Stimulated activated CD4-positive, alpha-beta T cell treated with anti-CD3 and anti-CD28 coated beads, TNF-alpha, amount 100 ng/mL, for 48 hours (primary cell): ENCODE data around the gene ABLIM2.

Experiments
- DNase-seq, 3 donors: peaks; one replicate each; pipeline ENCODE4 v3.0.0-alpha.2; 2020; ENCODE audit warnings: low read depth in 3 of 3

The ABLIM2 gene

DNA sequence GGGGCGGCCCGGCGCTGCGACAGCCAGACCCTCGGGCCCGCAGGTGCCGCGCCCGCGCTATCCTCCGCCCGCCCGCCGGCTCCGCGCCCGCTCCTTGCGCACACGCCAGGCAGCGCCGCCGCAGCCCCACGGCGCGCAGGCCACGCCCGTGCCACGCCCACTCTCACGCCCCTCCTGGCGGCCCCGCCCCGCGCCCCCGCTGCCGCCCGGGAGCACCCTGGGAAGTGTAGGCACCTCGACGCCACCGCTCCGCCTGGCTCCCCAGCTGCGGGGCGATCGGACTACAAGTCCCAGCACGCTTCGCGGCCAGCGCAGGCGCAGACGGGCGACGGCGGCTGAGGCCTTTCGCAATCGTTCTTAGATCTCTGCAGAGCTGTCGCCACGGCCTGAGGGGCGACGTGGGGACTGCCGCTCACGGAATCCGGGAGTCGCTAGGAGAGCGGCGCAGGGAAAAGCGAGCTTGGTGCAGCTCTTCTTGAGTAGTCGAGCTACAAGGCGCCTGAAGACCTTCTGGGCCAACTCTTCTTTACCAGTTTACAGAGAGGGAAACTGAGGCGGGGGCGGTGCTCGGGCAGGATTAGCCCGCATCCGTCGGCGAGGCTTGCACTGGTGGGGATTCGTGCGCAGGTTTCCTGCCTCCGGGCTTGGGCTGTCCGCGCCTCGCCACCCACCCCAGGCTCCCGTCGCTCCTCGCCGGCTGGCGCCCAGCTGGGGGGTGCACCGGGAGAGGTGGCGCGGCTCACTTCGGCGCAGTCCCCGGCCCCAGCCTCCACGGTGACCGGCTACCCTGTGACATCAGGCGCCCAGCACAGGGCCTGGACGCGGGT, at the start of gene ABLIM2:
ABLIM2 (minus strand) TSS at position 104 of the 827 bp plus-strand sequence. CDS start 124 bp downstream, outside the sequence.
- DNase-seq = peak; percentile 94 to 99 (median 98)

DNA sequence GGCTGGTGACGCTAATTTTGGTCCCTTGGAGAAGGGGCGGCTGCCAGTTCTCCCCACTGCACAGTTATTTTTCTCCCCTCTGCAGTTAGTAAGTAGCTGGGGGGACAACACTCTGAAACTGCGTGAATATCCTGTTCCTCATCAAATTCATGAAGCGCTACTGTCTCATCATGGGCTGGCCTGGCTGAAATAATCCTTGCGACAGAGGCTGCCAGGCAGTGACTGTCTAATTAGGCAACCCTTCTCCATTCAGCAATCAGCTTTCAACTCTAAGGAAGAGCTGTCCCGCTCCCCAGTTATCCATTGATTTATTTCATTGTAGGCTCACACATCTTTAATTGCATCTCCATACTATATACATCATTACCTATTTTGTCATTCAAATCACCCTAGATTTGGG, 48.7 kb upstream of the ABLIM2 start:
- no peak for DNase-seq

DNA sequence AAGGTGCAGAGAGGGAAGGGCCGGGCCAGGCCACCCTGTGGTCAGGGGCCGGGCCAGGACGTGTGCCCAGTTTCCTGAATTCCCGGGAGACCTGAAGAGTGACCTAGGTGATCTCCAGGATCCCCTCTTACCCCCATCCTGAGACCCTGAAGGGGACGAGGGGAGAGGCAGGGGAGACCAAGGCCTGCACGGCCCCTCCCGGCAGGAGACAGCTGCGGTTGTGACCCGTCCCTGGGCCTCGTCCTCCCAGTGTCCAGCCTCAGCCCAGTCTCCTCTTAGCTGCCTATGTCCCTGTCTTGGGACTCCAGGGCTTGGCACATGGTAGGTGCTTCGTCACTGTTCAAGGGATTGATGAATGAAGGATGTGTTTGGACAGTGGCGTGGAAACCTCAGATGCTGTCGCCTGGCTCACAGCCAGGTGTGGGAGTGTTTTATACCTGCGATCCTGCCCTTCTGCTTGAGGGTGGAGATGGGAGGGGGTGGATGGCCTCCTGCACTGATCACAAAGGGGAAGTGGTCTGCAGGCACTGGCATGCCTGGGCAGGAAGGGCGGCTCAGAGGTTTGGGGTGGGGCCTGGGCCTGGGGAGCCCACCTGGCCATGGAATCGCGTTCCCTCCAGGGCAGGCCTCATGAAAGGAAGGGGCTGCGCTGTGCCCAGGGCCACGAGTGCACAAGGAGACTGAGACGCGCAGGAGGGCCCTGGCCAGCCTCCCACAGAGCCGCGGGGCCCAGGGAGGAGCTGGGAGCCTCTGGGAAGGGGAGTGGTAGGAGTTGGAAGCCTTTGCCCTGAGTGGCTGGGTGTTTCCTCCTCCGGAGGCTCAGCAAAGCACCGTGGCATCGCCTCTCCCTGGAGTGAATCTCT, 47.4 kb upstream of the ABLIM2 start:
- no peak for DNase-seq

DNA sequence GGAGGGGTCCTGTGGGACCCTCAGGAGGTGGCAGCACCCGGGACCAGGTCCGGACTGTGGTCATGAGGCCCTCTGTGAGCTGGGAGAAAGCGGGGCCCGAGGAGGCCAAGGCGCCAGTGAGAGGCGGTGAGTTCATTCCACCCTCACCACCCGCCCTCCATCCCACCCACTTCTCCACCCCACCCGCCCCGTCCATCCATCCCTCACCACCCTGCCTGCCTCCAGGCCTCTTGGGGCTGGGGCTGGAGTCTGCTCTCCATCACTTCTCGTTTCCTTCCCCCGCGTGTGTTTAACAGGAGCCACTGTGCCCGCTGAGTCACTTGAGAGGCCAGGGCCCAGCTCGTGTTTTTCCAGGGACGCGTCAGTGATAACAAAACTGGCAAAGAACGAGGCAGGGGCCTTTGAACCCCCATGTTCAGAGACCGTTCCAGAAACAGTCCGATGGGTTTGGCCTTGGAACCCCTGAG, 46.7 kb upstream of the ABLIM2 start:
- no peak for DNase-seq

DNA sequence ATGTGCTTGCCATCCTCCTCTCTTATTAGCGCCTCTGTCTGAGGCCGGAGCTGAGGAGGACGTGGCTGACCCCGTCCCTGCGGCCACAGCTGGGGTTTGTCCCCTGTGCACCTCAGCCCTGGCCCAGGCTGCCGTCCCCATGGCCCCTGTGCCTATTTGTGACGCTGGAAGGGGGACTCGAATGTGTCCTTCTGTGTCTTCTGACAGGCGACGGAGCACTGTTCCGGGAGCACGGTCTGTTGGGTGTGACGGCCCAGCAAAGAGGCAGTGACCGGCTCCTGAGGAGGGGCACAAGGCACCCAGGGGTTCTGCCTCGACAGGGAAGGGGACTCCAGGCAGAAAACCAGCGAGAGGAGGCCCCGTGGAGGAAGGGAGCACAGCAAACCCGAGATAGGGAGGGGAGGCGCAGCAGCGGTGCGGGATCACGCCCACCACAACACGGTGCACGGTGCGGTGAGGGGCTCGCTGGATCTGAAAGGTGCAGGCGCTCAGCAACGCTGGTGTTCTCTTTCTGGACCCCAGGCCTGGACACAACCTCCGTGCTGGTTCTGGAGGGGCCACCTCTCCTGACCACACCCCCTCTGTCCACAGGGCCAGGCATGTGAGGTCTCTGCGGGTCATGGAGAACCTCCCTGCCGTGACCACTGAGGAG, 46.1 kb upstream of the ABLIM2 start:
- DNase-seq = no peak

DNA sequence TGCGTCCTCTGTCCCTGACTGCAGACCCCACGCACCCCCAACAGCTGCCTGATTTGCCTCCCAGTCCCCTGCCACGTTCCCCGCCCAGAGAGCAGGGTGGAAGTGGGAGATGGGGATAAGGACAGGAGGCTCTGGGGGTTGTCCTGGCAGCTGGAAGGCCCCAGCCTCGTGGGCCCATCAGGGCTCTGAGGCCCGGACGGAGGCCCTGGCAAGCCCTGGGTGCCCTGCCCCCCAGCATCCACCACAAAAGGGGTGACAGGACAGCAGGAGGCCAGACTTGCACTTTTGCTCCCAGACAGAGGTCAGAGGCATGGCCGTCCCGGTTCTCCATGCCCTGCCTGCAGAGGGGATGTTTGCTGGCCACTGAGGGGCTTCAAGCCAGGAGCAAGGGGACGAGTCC, 45.2 kb upstream of the ABLIM2 start:
- DNase-seq = no peak

DNA sequence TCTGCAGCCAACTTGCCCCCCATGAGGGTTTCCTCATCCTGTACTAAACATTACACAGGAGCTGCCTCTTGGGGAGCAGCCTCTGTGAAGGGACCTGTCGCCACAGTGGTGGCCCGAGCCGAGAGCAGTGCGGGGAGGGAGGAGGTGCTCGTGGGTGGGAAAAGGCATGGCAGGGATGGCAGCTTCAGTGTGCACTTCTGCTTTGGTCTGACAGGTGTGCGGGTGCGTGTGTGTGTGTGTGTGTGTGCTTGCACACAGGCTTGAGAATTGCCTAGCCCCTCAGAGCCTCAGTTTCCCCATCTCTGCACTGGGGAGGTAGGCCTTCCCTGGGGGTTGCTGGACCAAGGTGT, 44.4 kb upstream of the ABLIM2 start:
- no peak for DNase-seq

DNA sequence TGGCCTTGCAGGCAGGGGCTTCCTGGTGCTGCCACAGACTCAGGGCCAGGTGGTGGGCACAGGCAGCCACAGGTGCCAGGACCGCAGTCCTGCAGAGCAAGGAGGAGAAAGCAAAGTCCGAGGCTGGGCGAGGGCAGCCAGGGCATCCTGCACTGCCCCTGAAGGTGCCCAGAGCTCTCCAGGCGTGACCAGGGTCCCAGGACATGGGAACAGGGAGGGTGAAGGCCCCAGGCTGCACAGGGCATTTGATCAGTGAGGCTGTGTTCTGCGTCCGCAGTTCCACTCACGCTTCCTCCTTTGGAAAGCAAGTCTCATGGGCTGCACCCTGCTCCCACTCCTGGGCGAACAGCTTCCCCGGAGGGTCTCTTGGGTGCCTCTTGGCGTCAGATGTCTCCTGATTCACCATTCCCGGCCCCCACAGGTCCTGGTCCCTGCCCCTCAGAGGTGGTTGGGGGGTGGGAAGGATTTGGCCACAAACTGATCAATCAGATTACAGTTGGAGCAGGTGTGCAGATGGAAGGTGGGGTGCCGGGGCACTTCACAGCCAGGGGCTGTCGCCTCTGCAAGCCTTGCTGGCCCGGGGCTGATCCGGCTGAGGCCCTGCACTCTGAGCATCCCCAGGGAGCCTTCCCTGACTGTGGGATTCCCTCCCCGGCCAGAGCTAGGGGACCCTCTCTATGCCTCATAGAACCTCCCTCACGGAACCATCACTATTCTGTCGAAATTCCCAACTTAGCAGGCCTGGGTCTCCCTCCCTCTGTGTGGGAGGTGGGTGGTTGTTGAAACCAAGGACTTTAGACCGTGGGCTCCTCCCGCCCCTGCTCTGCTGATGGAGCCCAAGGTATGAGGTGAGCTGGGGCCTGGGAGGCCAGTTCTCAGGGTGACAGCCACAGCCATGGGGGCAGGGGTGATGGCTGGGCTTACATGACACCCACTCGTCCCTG, 43.8 kb upstream of the ABLIM2 start:
- no peak for DNase-seq

DNA sequence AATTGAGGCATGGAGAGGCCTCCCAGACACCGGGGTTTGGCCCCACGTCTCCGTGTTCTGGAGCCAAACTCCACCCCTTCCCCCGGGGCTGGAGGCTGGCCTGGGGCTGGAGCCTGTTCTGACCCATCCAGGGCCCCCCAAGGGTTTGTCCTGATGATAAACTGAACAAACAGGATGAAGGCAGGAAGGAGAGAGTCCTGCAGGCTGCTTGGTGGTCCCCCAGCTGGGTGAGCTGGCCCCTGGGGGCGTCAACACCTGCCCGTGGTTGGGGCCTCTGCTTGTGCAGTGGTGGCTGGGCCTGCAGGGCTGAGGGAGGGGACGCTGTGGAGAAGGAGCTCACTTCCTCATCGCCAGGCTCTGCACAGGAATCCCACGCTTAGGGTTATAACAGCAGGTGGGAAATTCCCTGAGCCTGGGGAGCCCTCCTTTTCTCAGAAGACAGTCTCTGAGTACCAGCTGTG, 42.7 kb upstream of the ABLIM2 start:
- DNase-seq = peak in 1 of 3 donors; percentile 36

DNA sequence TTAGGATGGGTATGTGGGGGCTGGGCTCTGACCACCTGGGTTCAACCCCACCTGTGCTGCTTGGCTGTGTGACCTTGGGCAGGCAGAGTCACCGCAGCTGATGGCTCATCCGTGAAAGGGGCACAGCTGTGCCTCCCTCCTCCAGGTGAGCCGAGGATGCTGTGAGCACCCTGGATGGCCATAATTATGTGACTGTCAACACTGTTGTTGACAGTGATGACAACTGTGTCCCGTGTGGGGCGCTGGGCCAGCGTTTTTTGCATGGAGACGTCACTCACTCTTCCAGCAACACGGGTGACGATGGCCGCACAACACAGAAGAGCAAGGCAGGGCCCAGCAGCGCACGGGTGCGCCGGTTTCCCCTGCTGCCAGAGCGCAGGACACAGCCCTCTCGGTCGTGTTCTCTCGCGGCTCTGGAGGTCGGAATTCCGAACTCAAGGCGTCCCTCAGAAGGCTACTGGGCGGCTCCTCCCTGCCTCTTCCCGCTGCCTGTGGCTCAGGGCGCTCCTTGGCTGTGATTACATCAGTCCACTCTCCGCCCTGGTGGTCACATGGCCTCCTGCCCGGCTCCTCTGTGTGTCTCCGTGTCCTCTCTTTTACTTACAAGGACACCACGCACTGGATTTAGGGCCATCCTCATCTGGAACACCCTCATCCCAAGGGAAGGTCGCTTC, 41.8 kb upstream of the ABLIM2 start:
- DNase-seq = no peak

DNA sequence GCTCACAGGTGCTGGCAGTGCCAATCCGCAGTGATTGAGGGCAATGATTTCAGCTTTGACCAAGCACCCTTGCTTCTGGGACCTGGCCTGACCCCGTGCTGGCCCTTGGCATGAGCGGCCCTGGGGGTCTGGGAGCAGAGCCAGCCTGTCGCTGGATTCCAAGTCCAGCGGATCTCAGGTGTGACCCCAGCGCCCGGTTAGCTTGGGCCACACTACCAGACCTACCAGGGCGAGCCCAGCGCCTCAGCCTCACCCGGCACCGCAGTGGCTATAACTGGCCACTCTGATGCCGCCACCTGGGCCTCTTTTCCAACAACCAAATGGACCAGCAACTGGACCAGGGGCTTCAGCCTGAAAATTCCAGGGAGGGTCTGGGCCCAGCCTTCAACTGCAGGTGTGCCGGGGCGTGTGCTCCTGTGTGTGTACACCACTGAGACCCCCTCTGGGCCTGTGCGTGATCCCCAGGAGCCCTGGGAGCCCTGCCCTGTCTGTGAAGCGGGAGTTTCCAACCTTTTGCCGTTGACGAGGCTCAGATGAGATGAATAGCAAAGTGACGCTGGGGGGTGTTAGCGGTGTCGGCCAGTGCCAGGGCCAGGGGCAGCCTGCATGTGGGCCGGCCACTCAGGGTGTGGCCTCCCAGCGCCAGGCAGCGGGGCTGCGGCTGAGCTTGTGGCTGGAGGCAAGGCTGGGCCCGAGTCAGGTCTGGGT, 41.1 kb upstream of the ABLIM2 start:
- DNase-seq = no peak

DNA sequence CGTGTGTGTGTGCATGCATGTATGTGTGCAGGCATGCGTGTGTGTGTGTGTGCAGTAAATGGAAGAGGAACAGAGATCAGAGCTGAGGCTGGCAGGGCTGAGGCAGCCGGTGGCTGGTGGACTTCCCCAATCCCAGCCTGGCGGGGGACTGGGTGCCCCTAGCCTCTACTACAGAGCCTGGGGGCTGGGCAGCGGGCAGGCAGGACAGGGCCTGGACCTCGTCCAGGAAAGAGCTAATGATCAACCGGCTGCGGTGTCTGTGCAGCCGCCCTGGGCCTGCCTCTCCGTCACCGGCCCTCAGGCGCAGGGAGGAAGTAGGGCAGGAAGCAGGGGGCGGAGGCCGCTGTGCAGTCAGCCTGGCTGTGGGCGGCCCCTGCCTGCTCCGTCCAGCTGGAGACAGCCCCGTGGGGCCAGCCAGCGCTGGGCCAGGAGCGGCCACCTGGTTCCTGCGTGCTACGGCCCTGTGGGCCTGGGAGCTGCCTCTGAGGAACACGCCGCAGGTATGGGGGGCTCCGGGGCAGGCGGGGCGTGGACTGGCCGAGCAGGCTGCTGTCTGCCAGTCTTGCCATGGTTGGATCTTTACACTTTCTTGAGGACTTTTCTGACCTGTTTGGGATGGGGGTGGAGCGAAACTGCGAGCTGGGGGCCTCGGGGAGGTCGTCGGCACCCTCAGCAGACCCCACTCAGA, 40.4 kb upstream of the ABLIM2 start, which contains the start of gene SH3TC1:
SH3TC1 (plus strand) TSS at position 385 of the 688 bp plus-strand sequence. CDS start 5,905 bp downstream, outside the sequence.
- DNase-seq = peak in 2 of 3 donors; percentile 35 to 61

DNA sequence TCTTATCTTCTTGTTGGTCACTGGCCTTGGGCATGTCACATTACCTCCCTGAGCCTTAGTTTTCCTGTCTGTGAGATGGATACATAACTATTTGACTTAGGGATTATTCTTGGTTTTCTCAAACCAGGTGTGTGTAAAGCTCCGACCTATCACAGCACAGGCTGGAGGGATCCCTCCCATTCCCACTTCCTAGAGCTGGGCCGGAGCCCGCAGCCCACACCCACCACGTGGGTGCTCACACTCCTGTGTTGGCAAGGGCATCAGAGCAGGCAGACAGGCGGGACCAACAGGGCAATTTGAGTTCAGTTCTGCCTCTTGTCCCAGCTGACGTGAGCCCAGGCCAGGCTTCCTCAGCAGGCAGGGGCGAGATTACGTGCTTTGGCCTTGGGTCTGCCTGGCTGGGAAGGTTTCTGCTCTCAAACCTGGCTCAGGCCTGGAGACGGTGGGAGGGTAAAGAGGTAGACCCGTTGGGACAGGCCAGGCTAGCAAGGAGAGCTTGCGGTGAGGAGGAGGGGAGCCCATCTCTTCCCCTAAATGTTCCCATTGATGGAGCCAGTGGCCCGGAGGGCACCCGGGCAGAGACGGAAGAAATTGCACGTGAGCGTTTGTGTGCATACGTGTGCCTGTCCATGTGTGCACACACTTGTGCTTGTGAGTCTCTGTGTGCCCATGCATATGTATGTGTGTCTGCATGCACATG, 39.7 kb upstream of the ABLIM2 start:
- DNase-seq = no peak

DNA sequence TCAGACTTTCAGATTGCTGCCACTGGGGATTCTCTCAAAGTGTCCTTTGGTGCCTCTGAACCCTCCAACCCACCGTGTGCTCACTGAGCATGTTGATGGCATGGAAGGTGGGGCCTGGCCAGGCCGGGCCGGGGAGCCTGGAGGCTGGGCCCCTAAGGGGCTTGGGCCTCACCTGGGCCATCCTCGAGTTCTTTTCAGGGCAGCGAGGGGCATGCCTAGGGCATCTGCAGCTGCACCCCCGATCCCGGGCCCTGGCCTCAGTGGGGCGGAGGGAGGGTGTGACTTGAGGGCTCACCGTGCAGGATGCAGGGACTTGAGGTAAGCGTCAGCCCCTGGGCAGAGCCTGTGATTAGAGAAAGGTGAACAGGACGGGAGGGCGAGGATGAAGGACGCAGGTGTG, 38.9 kb upstream of the ABLIM2 start:
- no peak for DNase-seq

DNA sequence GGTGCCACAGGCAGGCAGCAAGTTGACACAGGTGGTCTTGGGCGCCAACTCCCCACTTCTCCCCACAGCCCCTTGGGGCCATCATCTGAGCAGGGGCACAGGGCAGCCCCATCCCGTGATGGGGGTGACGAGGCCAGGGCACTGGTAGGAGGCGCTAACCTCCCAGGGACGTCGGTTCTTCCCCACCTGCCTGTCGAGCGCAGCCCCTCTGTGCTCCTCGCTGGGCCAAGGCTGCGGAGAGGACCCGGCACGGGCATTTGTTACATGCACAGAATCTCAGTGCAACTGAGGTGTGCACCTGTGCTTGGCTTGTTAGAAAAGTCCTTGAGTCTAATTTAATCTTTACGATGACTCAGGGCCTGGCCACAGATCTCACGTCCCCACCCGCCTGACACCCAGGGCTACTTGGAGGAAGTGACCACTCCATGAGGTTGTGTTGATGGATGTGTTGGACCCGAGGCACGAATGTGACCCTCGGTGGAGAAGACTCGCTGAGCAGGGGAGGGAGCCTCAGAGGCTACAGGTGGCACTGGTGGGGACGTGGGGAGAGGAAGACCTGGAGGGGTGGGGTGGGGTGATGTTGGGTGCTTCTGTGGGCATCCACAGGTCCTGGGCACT, 37.3 kb upstream of the ABLIM2 start:
- DNase-seq = no peak

DNA sequence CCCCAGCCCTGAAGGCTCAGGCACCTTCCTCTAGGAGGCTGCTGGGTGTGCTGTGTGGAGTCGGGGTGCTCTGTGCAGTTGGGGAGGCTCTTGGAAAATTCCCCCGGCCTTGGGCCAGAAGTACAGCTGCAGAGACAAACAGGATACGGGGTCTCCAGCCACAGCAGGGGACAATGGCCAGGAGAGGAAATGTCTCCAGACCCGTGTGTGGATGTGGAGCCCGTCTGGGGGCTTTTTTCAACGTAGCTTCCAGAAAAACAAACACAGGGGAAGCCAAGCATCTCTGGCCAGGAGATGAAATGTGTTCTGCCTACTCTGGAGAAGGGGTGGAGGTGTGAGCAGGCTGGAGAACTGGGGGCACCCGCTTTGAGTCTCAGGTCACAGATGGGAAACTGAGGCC, 36.8 kb upstream of the ABLIM2 start:
- DNase-seq = no peak

DNA sequence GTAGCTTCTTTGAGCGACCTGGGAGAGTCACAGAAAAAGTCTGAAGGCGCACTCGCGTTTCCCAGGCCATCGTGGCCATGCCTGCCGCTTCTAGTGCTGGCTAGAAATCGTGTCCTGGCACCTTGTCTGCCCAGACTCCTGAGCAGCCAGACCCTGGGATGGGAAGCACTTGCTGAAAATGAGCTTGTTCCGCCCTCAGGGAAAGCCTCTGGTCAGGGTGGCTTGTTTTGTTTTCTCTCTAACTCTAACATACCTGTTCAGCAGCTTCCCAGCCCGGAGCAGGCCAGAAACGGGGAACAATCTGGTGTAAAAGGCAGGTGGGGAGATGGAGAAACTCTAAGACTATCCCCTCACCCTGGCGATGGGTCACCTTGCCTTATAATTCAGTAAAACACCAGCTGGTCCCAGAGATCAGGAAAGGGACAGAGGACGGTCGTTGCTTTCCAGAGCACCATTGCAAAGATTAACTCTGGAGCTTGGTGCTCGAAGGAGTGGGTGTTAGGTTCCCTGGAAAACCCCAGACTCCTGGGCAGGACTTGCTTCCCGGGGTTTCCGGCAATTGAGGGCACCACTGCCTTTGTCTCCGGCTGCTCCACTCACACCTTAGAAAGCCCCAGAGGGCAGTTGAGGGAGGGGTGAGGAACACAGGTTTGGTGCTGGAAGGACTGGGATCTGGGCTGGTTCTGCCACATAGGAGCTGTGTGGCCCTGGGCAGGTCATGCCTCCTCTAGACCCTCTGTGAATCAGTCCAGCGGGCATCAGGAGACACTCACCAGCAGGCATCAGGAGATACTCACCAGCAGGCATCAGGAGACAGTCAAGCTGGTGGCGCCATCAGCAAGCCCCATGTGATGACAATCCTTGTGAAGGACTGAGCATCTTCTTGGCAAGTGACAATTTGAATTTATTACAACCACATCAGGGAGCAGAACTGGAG, 36.0 kb upstream of the ABLIM2 start:
- DNase-seq = no peak
